SU-DHL-6 (cell line): ENCODE data around the gene LSR.

Experiments used
- H2AFZ ChIP-seq: fragments of 200-600 bp; sonication (generic); 2 replicates; pipeline ENCODE4 v1.6.1; 2014; ENCODE audit warnings: low read depth, mild to moderate bottlenecking, moderate library complexity, mixed read lengths, antibody characterized with exemption, low read length; ENCODE audit not compliant: severe bottlenecking
- H3F3A ChIP-seq: fragments of 200-600 bp; shearing (Covaris generic); 2 replicates; pipeline ENCODE4 v1.6.0; 2016; ENCODE audit warnings: antibody characterized with exemption, mild to moderate bottlenecking; ENCODE audit not compliant: insufficient read depth
- H3K27ac ChIP-seq: fragments of 200-600 bp; sonication (generic); 2 replicates; pipeline ENCODE4 v1.5.1; 2016; ENCODE audit warnings: low read depth, mild to moderate bottlenecking, low read length, moderate library complexity, mixed read lengths
- H3K27me3 ChIP-seq: fragments of 200-600 bp; sonication (generic), shearing (Covaris generic); 2 replicates; pipeline ENCODE4 v1.6.0; 2014; ENCODE audit warnings: mild to moderate bottlenecking, low read length
- H3K36me3 ChIP-seq: fragments of 200-600 bp; sonication (generic); 2 replicates; pipeline ENCODE4 v1.6.1; 2014; ENCODE audit warnings: mild to moderate bottlenecking, low read length, mixed read lengths
- H3K4me2 ChIP-seq: fragments of 300-600, 200-600 bp; shearing (Covaris generic), sonication (generic); 2 replicates; pipeline ENCODE4 v1.6.0; 2014; ENCODE audit warnings: low read length, low read depth, mild to moderate bottlenecking; ENCODE audit not compliant: poor library complexity, severe bottlenecking
- H3K4me3 ChIP-seq: fragments of 200-600 bp; sonication (generic); 2 replicates; pipeline ENCODE4 v1.5.1; 2014; ENCODE audit warnings: antibody characterized with exemption, low read length, mild to moderate bottlenecking, mixed read lengths; ENCODE audit not compliant: insufficient read depth, poor library complexity, severe bottlenecking
- H3K79me2 ChIP-seq: fragments of 200-600 bp; sonication (generic); 2 replicates; pipeline ENCODE4 v1.6.1; 2014; ENCODE audit warnings: mild to moderate bottlenecking, low read length, moderate library complexity; ENCODE audit not compliant: insufficient read depth
- H3K9ac ChIP-seq: fragments of 200-600 bp; sonication (generic); 2 replicates; pipeline ENCODE4 v1.7.0; 2014; ENCODE audit warnings: mild to moderate bottlenecking, low read length
- H3K9me2 ChIP-seq: fragments of 200-600 bp; sonication (generic); replicated peaks from 2 replicates; pipeline ENCODE4 v1.6.1; 2014; ENCODE audit warnings: low read length; ENCODE audit not compliant: insufficient read depth
- H3K9me3 ChIP-seq: fragments of 200-600 bp; sonication (generic); 2 replicates; pipeline ENCODE4 v1.6.1; 2014; ENCODE audit warnings: low read length, mixed read lengths; ENCODE audit not compliant: insufficient read depth
- H4K20me1 ChIP-seq: fragments of 200-600 bp; sonication (generic); 2 replicates; pipeline ENCODE4 v1.6.1; 2014; ENCODE audit warnings: low read depth, mild to moderate bottlenecking, antibody characterized with exemption, low read length, moderate library complexity, mixed read lengths
- EZH2phosphoT487 ChIP-seq: fragments of 200-600 bp; sonication (generic), shearing (Covaris generic); conservative IDR thresholded peaks from 2 replicates; pipeline ENCODE4 v1.6.1; 2018; ENCODE audit warnings: mild to moderate bottlenecking, antibody characterized with exemption, low read length, moderate library complexity, mixed read lengths
- TF ChIP-seq, protein P1 (sequence below): fragments of 200-600 bp; sonication (generic); IDR thresholded peaks from one replicate; pipeline ENCODE4 v1.5.1; 2017; ENCODE audit warnings: antibody characterized with exemption, mild to moderate bottlenecking, low read length, moderate library complexity; ENCODE audit not compliant: insufficient read depth, poor library complexity, severe bottlenecking

The LSR gene

DNA sequence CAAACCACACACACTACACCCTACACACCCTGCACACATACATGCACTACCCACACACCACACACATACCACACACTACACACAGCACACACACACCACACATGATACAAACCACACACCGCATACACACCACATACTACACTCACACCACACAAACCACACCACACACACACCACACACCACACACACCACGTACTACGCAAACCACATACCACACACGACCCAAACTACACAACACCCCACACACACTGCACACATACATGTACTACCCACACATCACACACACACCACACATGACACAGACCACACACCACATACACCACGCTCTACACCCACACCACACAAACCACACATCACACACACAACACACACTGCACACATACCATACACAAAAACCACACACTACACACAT is 49.8 kb downstream of the LSR start:
- no peak overlapping the region for H3K4me2 ChIP-seq
- H3F3A ChIP-seq = peaks cover 33% of the 10 kb centered on the region
- no peaks in the 10 kb centered on the region for H4K20me1 ChIP-seq
- H3K4me3 ChIP-seq = no peak overlapping the region
- no peaks in the 10 kb centered on the region for H3K27me3 ChIP-seq
- no peak overlapping the region for H3K9ac ChIP-seq
- no peaks in the 10 kb centered on the region for H3K9me2 ChIP-seq
- H2AFZ ChIP-seq = no peak overlapping the region
- no peaks in the 10 kb centered on the region for H3K36me3 ChIP-seq
- no peaks in the 10 kb centered on the region for H3K9me3 ChIP-seq
- H3K27ac ChIP-seq = no peak overlapping the region
- no peaks in the 10 kb centered on the region for H3K79me2 ChIP-seq
- TF ChIP-seq, protein P1, sequence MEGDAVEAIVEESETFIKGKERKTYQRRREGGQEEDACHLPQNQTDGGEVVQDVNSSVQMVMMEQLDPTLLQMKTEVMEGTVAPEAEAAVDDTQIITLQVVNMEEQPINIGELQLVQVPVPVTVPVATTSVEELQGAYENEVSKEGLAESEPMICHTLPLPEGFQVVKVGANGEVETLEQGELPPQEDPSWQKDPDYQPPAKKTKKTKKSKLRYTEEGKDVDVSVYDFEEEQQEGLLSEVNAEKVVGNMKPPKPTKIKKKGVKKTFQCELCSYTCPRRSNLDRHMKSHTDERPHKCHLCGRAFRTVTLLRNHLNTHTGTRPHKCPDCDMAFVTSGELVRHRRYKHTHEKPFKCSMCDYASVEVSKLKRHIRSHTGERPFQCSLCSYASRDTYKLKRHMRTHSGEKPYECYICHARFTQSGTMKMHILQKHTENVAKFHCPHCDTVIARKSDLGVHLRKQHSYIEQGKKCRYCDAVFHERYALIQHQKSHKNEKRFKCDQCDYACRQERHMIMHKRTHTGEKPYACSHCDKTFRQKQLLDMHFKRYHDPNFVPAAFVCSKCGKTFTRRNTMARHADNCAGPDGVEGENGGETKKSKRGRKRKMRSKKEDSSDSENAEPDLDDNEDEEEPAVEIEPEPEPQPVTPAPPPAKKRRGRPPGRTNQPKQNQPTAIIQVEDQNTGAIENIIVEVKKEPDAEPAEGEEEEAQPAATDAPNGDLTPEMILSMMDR = no peak
- TF ChIP-seq EZH2phosphoT487 = no peak

DNA sequence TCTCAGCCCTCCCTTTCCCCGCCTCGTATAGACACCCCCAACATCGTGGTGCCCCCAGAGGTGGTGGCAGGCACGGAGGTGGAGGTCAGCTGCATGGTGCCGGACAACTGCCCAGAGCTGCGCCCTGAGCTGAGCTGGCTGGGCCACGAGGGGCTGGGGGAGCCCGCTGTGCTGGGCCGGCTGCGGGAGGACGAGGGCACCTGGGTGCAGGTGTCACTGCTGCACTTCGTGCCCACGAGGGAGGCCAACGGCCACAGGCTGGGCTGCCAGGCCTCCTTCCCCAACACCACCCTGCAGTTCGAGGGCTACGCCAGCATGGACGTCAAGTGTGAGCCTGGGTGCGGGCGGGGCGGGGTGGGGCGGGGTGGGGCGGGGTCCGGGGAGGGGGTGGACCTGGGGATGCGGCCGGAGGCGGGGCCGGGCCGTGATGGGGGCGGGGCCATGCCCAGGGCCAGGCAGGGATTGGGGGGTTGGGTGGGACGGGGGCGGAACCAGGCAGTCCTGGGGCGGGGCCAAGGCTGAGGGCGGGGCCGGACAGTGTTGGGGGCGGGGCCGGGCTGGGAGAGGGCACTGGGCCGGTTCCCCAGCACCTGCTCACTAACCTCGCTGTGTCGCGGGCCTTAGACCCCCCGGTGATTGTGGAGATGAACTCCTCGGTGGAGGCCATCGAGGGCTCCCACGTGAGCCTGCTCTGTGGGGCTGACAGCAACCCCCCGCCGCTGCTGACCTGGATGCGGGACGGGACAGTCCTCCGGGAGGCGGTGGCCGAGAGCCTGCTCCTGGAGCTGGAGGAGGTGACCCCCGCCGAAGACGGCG is 50.9 kb downstream of the LSR start:
- TF ChIP-seq, protein P1 = no peak
- TF ChIP-seq EZH2phosphoT487 = no peak
- no peaks in the 10 kb centered on the region for H3K79me2 ChIP-seq
- H2AFZ ChIP-seq = no peak overlapping the region
- no peak overlapping the region for H3K4me3 ChIP-seq
- H3K27me3 ChIP-seq = no peaks in the 10 kb centered on the region
- H3K9me2 ChIP-seq = no peaks in the 10 kb centered on the region
- H3K36me3 ChIP-seq = no peaks in the 10 kb centered on the region
- peaks cover 27% of the 10 kb centered on the region for H3F3A ChIP-seq
- no peaks in the 10 kb centered on the region for H4K20me1 ChIP-seq
- no peak overlapping the region for H3K4me2 ChIP-seq
- no peak overlapping the region for H3K27ac ChIP-seq
- no peaks in the 10 kb centered on the region for H3K9me3 ChIP-seq
- H3K9ac ChIP-seq = no peak overlapping the region

DNA sequence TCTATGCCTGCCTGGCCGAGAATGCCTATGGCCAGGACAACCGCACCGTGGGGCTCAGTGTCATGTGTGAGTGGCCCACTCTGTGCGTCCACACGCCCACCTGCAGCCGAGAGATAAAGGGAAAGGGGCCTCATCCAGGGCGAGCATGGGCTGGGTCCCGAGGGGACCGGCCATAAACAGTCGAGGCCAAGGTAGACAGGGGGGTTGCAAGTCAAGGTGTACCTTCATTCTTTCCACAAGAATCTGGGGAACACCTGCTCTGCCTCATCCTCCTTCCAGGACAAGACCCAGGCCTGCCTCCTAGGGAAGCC is 51.5 kb downstream of the LSR start:
- no peaks in the 10 kb centered on the region for H3K27me3 ChIP-seq
- peaks cover 21% of the 10 kb centered on the region for H3F3A ChIP-seq
- no peak overlapping the region for H3K9ac ChIP-seq
- no peak for TF ChIP-seq EZH2phosphoT487
- TF ChIP-seq, protein P1 = no peak
- no peaks in the 10 kb centered on the region for H3K9me2 ChIP-seq
- no peak overlapping the region for H3K4me3 ChIP-seq
- no peaks in the 10 kb centered on the region for H3K9me3 ChIP-seq
- H3K36me3 ChIP-seq = no peaks in the 10 kb centered on the region
- no peaks in the 10 kb centered on the region for H4K20me1 ChIP-seq
- H3K4me2 ChIP-seq = no peak overlapping the region
- H2AFZ ChIP-seq = no peak overlapping the region
- no peaks in the 10 kb centered on the region for H3K79me2 ChIP-seq
- H3K27ac ChIP-seq = no peak overlapping the region
